ENCODE results near the gene ZC3H8.
"Not testable (repeated sequence)": the region's sequence is repeated elsewhere in the genome, so short reads cannot be mapped to it uniquely, and the experiment has no call there.

ZC3H8 gene

GRCh38 chr2:112254466-112255240 lies at the start of gene ZC3H8:
Gene ZC3H8, minus strand, starts transcription at chr2:112255042. Its CDS starts 61 bp downstream, at chr2:112254981.
- peak; percentile 86 for DNase-seq

- no peak for DNase-seq
Observed at GRCh38 chr2:112304298-112304941, 49.6 kb upstream of the ZC3H8 start.

GRCh38 chr2:112301973-112302372 lies 47.1 kb upstream of the ZC3H8 start:
- DNase-seq = no peak

- DNase-seq = peak; percentile 72
Observed at GRCh38 chr2:112301171-112301584, 46.3 kb upstream of the ZC3H8 start.

- DNase-seq = no peak
Observed at GRCh38 chr2:112296407-112296806, 41.6 kb upstream of the ZC3H8 start.

- no peak for DNase-seq
Observed at GRCh38 chr2:112295407-112296078, 40.7 kb upstream of the ZC3H8 start.

- DNase-seq = no peak
Observed at GRCh38 chr2:112293636-112294401, 39.0 kb upstream of the ZC3H8 start.

GRCh38 chr2:112290648-112291047 lies 35.8 kb upstream of the ZC3H8 start:
- no peak for DNase-seq

- DNase-seq = peak; percentile 40
Observed at GRCh38 chr2:112290088-112290487, 35.2 kb upstream of the ZC3H8 start.

GRCh38 chr2:112283535-112283934 lies 28.7 kb upstream of the ZC3H8 start:
- DNase-seq = not testable (repeated sequence)

GRCh38 chr2:112282066-112282465 lies 27.2 kb upstream of the ZC3H8 start:
- not testable (repeated sequence) for DNase-seq

GRCh38 chr2:112277596-112278220 lies 22.9 kb upstream of the ZC3H8 start:
- peak; percentile 9 for DNase-seq

- no peak for DNase-seq
Observed at GRCh38 chr2:112276954-112277353, 22.1 kb upstream of the ZC3H8 start.

- DNase-seq = peak; percentile 89
Observed at GRCh38 chr2:112275887-112276773, 21.3 kb upstream of the ZC3H8 start.

- peak; percentile 99 for DNase-seq
Observed at GRCh38 chr2:112275311-112275886, 20.6 kb upstream of the ZC3H8 start, which contains the start of gene ZC3H6. Gene ZC3H6, plus strand, starts transcription at chr2:112275597. Its CDS starts 398 bp downstream, at chr2:112275995.

- no peak for DNase-seq
Observed at GRCh38 chr2:112273349-112273748, 18.5 kb upstream of the ZC3H8 start.

- DNase-seq = no peak
Observed at GRCh38 chr2:112272669-112273068, 17.8 kb upstream of the ZC3H8 start.

- no peak for DNase-seq
Observed at GRCh38 chr2:112268547-112268946, 13.7 kb upstream of the ZC3H8 start.

GRCh38 chr2:112262876-112263275 lies 8.0 kb upstream of the ZC3H8 start:
- DNase-seq = no peak

- no peak for DNase-seq
Observed at GRCh38 chr2:112260295-112260625, 5.4 kb upstream of the ZC3H8 start.

Data from fibroblast of skin of right biceps (primary cell).